Panc1 (cell line): ENCODE results near the gene SPINK8. TPM values are rescaled to one million over a fixed set of nuclear protein-coding genes. Genes with fewer than 3 reads are reported as not detected.

Experiments
- ATAC-seq: fragments of 200-7000 bp; cut with Tn5 transposase; 2 replicates; pipeline ENCODE4 v1.9.1; 2020; ENCODE audit warnings: mild to moderate bottlenecking, moderate library complexity
- BruUV-seq: library from RNA; stranded (reverse); fragments of 400-500 nt; replicated peaks from 2 replicates; lab custom pipeline; 2021; lab: Mats Ljungman, UMichigan
- CTCF ChIA-PET: fragments of 300-600 bp; sonication (Branson Sonifier 250); formaldehyde crosslinking; loops from one replicate; lab custom pipeline; 2022; ENCODE audit warnings: antibody characterized with exemption; lab: Charles Lee
- POLR2A ChIA-PET: fragments of 300-600 bp; sonication (Branson Sonifier 250); formaldehyde crosslinking; loops from one replicate; lab custom pipeline; 2022; ENCODE audit warnings: antibody characterized with exemption; lab: Charles Lee
- DNase-seq: peaks from one replicate; pipeline ENCODE4 v3.0.0-alpha.2; 2010; ENCODE audit warnings: low read depth, low spot score
- H3K27ac ChIP-seq: 2 replicates; pipeline ENCODE4 v1.5.1; 2011; ENCODE audit warnings: mild to moderate bottlenecking, low read length, inconsistent platforms
- H3K27me3 ChIP-seq: fragments of 200-500 bp; sonication (Bioruptor generic); 2 replicates; pipeline ENCODE4 v1.6.0; 2014; ENCODE audit warnings: low read length, inconsistent platforms; ENCODE audit not compliant: control insufficient read depth, insufficient read depth
- H3K36me3 ChIP-seq: fragments of 200-500 bp; sonication (Bioruptor generic); 2 replicates; pipeline ENCODE4 v1.5.1; 2014; ENCODE audit warnings: inconsistent platforms, mild to moderate bottlenecking, low read length, moderate library complexity; ENCODE audit not compliant: control insufficient read depth, insufficient read depth
- H3K4me1 ChIP-seq: 2 replicates; pipeline ENCODE4 v1.5.1; 2011; ENCODE audit warnings: inconsistent platforms, mild to moderate bottlenecking, low read length, moderate library complexity; ENCODE audit not compliant: control insufficient read depth, insufficient read depth
- H3K4me3 ChIP-seq, 2 experiments: 2 replicates each; pipeline ENCODE4 v1.5.1; 2011 to 2012; ENCODE audit warnings: low read depth in 2 of 2, low read length in 2 of 2, mild to moderate bottlenecking in 2 of 2, inconsistent platforms in 1 of 2, moderate library complexity in 1 of 2
- H3K9me3 ChIP-seq: fragments of 200-500 bp; sonication (Bioruptor generic); 2 replicates; pipeline ENCODE4 v1.5.1; 2014; ENCODE audit warnings: low read depth, mild to moderate bottlenecking, inconsistent platforms, low read length, moderate library complexity; ENCODE audit not compliant: control insufficient read depth, insufficient read depth
- CTCF ChIP-seq: fragments of 450-650 bp; IDR thresholded peaks from 2 replicates; pipeline ENCODE4 v1.5.1; 2017; ENCODE audit warnings: mild to moderate bottlenecking
- POLR2AphosphoS5 ChIP-seq: IDR thresholded peaks from 2 replicates; pipeline ENCODE4 v1.6.1; 2012; ENCODE audit warnings: mild to moderate bottlenecking, low read depth, low read length, moderate library complexity
- REST ChIP-seq, 2 experiments: IDR thresholded peaks; 2 replicates each; pipeline ENCODE4 v1.6.1; 2011 to 2012; ENCODE audit warnings: low read depth in 2 of 2, control low read depth in 1 of 2, low read length in 1 of 2, mild to moderate bottlenecking in 1 of 2, moderate library complexity in 1 of 2; ENCODE audit not compliant: insufficient read depth in 1 of 2
- SIN3A ChIP-seq: IDR thresholded peaks from 2 replicates; pipeline ENCODE4 v1.6.1; 2012; ENCODE audit warnings: low read depth, mild to moderate bottlenecking, low read length, moderate library complexity, borderline replicate concordance; ENCODE audit not compliant: insufficient read depth
- TCF7L2 ChIP-seq: IDR thresholded peaks from 2 replicates; pipeline ENCODE4 v1.6.1; 2011; ENCODE audit warnings: mild to moderate bottlenecking, low read depth, low read length, inconsistent platforms
- in situ Hi-C: cut with HindIII; loops from 2 replicates; pipeline ENCODE4 v1.10.0; 2016; ENCODE audit warnings: low sequenced_read_pairs, low pct_unique_long_range_greater_than_20kb
- intact Hi-C: fragments of 100-400 bp; cut with micrococcal nuclease; formaldehyde crosslinking; loops from one replicate; pipeline ENCODE4 v1.10.0; 2022; ENCODE audit not compliant: unreplicated experiment
- total RNA-seq: library from RNA; stranded (reverse); gene quantifications from one replicate; pipeline ENCODE4 v1.2.1, GENCODE V29; 2021; ENCODE audit not compliant: unreplicated experiment

The SPINK8 gene
- total RNA-seq, 1 experiment from 2014 or later = not detected

- no TSS peak for BruUV-seq
Observed at GRCh38 chr3:48285132-48285531, 48.3 kb downstream of the SPINK8 start.

GRCh38 chr3:48280881-48281280 is 52.6 kb downstream of the SPINK8 start:
- POLR2A ChIA-PET = no interaction called here
- CTCF ChIA-PET = no interaction called here
- in situ Hi-C loops = no loop called here

More at GRCh38 chr3:48285132-48285531, 48.3 kb downstream of the SPINK8 start:
- ATAC-seq (no peak), DNase-seq (no peak)
- Histone ChIP-seq H3K27me3 (no peaks in the 10 kb centered on the region), H3K36me3 (no peaks in the 10 kb centered on the region), H3K4me1 (no peaks in the 10 kb centered on the region), H3K9me3 (no peaks in the 10 kb centered on the region), H3K4me3 (no peak overlapping the region), H3K27ac (no peak overlapping the region)
- ChIA-PET CTCF (no interaction called here), POLR2A (no interaction called here)
- in situ Hi-C loops = no loop called here
- TF ChIP-seq CTCF = no peak
- TF ChIP-seq POLR2AphosphoS5 = no peak
- no peak for TF ChIP-seq REST (IDR thresholded peaks at IDR 0.05; ENCODE audit: insufficient read depth in 1 of 2, low read depth in 2 of 2, low read length in 1 of 2)
- TF ChIP-seq TCF7L2 = no peak
- intact Hi-C loops = no loop called here

More at GRCh38 chr3:48280881-48281280, 52.6 kb downstream of the SPINK8 start:
- ATAC-seq (no peak), DNase-seq (no peak)
- Histone ChIP-seq H3K4me1 (no peaks in the 10 kb centered on the region), H3K27me3 (no peaks in the 10 kb centered on the region), H3K4me3 (no peak overlapping the region), H3K36me3 (no peaks in the 10 kb centered on the region), H3K27ac (no peak overlapping the region), H3K9me3 (no peaks in the 10 kb centered on the region)
- TF ChIP-seq REST (IDR thresholded peaks at IDR 0.05; ENCODE audit: insufficient read depth in 1 of 2, low read depth in 2 of 2, low read length in 1 of 2) (no peak), POLR2AphosphoS5 (no peak), CTCF (no peak), TCF7L2 (no peak), SIN3A (no peak)
- intact Hi-C loops = loop anchor here (5.0 kb wide), 1 partner anchor 151 kb away; the partner anchor contains the start of gene PLXNB1
- BruUV-seq = no TSS peak
